Measurements from ENCODE around the gene ROBO4.

The ROBO4 gene

GRCh38 chr11:124872741-124873140 is 24.9 kb downstream of the ROBO4 start:
- no peak for DNase-seq (ENCODE audit: low read depth)

GRCh38 chr11:124872280-124872679 is 25.4 kb downstream of the ROBO4 start:
- no peak for DNase-seq (ENCODE audit: low read depth)

GRCh38 chr11:124870430-124870829 is 27.2 kb downstream of the ROBO4 start:
- no peak for DNase-seq (ENCODE audit: low read depth)

GRCh38 chr11:124869856-124870387 is 27.7 kb downstream of the ROBO4 start:
- no peak for DNase-seq (ENCODE audit: low read depth)

- no peak for DNase-seq (ENCODE audit: low read depth)
Measured at GRCh38 chr11:124869331-124869730, 28.3 kb downstream of the ROBO4 start.

- DNase-seq (ENCODE audit: low read depth) = no peak
Measured at GRCh38 chr11:124868331-124869274, 29.1 kb downstream of the ROBO4 start.

- no peak for DNase-seq (ENCODE audit: low read depth)
Measured at GRCh38 chr11:124867700-124868099, 30.0 kb downstream of the ROBO4 start.

GRCh38 chr11:124865902-124866851 is 31.5 kb downstream of the ROBO4 start:
- no peak for DNase-seq (ENCODE audit: low read depth)

- no peak for DNase-seq (ENCODE audit: low read depth)
Measured at GRCh38 chr11:124865181-124865901, 32.3 kb downstream of the ROBO4 start, which contains the start of gene ROBO3. Gene ROBO3 (plus strand): TSS chr11:124865432. CDS start chr11:124865578, 146 bp downstream.

- DNase-seq (ENCODE audit: low read depth) = no peak
Measured at GRCh38 chr11:124864892-124865180, 32.8 kb downstream of the ROBO4 start.

GRCh38 chr11:124864176-124864891 is 33.3 kb downstream of the ROBO4 start:
- DNase-seq (ENCODE audit: low read depth) = no peak

- DNase-seq (ENCODE audit: low read depth) = no peak
Measured at GRCh38 chr11:124863826-124864165, 33.9 kb downstream of the ROBO4 start.

- no peak for DNase-seq (ENCODE audit: low read depth)
Measured at GRCh38 chr11:124863137-124863825, 34.4 kb downstream of the ROBO4 start.

- DNase-seq (ENCODE audit: low read depth) = no peak
Measured at GRCh38 chr11:124861670-124862069, 36.0 kb downstream of the ROBO4 start.

- DNase-seq (ENCODE audit: low read depth) = no peak
Measured at GRCh38 chr11:124859171-124859570, 38.5 kb downstream of the ROBO4 start.

- DNase-seq (ENCODE audit: low read depth) = no peak
Measured at GRCh38 chr11:124846070-124846673, 51.5 kb downstream of the ROBO4 start.

GRCh38 chr11:124844664-124845079 is 53.0 kb downstream of the ROBO4 start:
- DNase-seq (ENCODE audit: low read depth) = no peak

- no peak for DNase-seq (ENCODE audit: low read depth)
Measured at GRCh38 chr11:124843616-124843910, 54.1 kb downstream of the ROBO4 start.

- no peak for DNase-seq (ENCODE audit: low read depth)
Measured at GRCh38 chr11:124842305-124842704, 55.4 kb downstream of the ROBO4 start.

- DNase-seq (ENCODE audit: low read depth) = no peak
Measured at GRCh38 chr11:124841840-124842239, 55.8 kb downstream of the ROBO4 start.
